Caki2 (cell line): Measurements from ENCODE around the gene STX4. TPM values are rescaled to one million over a fixed set of nuclear protein-coding genes. Genes with fewer than 3 reads are reported as not detected.
A peak's percentile ranks its signal among the peaks of the same experiment; 100 is the strongest.

Experiments used
- DNase-seq: peaks from one replicate; pipeline ENCODE4 v3.0.0-alpha.2; 2015; ENCODE audit warnings: low read depth
- in situ Hi-C: cut with HindIII; loops from 2 replicates; pipeline ENCODE4 v1.10.0; 2016; ENCODE audit warnings: low sequenced_read_pairs, low pct_unique_long_range_greater_than_20kb, mixed read lengths
- total RNA-seq: library from RNA; depleted of rRNA; stranded (reverse); fragments of >200 nt; shearing (Covaris generic); gene quantifications from 2 replicates; pipeline ENCODE4 v1.2.3, GENCODE V29; 2014; ENCODE audit warnings: low replicate concordance

The STX4 gene
- total RNA-seq, 1 experiment from 2014 or later, result 72.2 TPM

- DNase-seq, result peak; percentile 50
- in situ Hi-C loops, result no loop called here
Measured at GRCh38 chr16:30997725-30998711, 35.3 kb upstream of the STX4 start.

GRCh38 chr16:30998852-30999761 is 34.3 kb upstream of the STX4 start:
- in situ Hi-C loops, result no loop called here
- no peak for DNase-seq

- DNase-seq, result no peak
- in situ Hi-C loops, result no loop called here
Measured at GRCh38 chr16:31000671-31001382, 32.5 kb upstream of the STX4 start.

GRCh38 chr16:31001507-31002249 is 31.7 kb upstream of the STX4 start:
- in situ Hi-C loops, result no loop called here
- no peak for DNase-seq

GRCh38 chr16:31002250-31002700 is 31.1 kb upstream of the STX4 start:
- DNase-seq, result no peak
- in situ Hi-C loops, result no loop called here

GRCh38 chr16:31002862-31003341 is 30.5 kb upstream of the STX4 start:
- in situ Hi-C loops, result no loop called here
- DNase-seq, result no peak

GRCh38 chr16:31003744-31004143 is 29.6 kb upstream of the STX4 start:
- in situ Hi-C loops, result no loop called here
- no peak for DNase-seq

- no peak for DNase-seq
- in situ Hi-C loops, result no loop called here
Measured at GRCh38 chr16:31004658-31005057, 28.7 kb upstream of the STX4 start.

GRCh38 chr16:31005350-31006085 is 27.8 kb upstream of the STX4 start:
- in situ Hi-C loops, result no loop called here

GRCh38 chr16:31006086-31006385 is 27.3 kb upstream of the STX4 start:
- in situ Hi-C loops, result no loop called here
- DNase-seq, result no peak

More at GRCh38 chr16:31005350-31006085, 27.8 kb upstream of the STX4 start:
- no peak for DNase-seq

- in situ Hi-C loops, result no loop called here
- no peak for DNase-seq
Measured at GRCh38 chr16:31006589-31006988, 26.8 kb upstream of the STX4 start.

- in situ Hi-C loops, result no loop called here
- no peak for DNase-seq
Measured at GRCh38 chr16:31007684-31008083, 25.7 kb upstream of the STX4 start.

GRCh38 chr16:31008149-31008548 is 25.2 kb upstream of the STX4 start:
- DNase-seq, result no peak
- in situ Hi-C loops, result no loop called here

GRCh38 chr16:31008551-31008950 is 24.8 kb upstream of the STX4 start:
- in situ Hi-C loops, result no loop called here
- DNase-seq, result no peak

GRCh38 chr16:31009120-31009519 is 24.2 kb upstream of the STX4 start:
- in situ Hi-C loops, result no loop called here
- no peak for DNase-seq

- no peak for DNase-seq
- in situ Hi-C loops, result no loop called here
Measured at GRCh38 chr16:31009894-31010584, 23.3 kb upstream of the STX4 start.
